CD1c-positive myeloid dendritic cell (primary cell): Measurements from ENCODE around the gene TRIM3.

ENCODE experiments used
- DNase-seq: peaks from one replicate; pipeline ENCODE4 v3.0.0-alpha.2; 2016; ENCODE audit errors: extremely low spot score

TRIM3 gene

GRCh38 chr11:6401464-6401863 lies 72.3 kb downstream of the TRIM3 start:
- no peak for DNase-seq

- no peak for DNase-seq
Observed at GRCh38 chr11:6400431-6401345, 73.1 kb downstream of the TRIM3 start.
